GM21515 (cell line): Measurements from ENCODE around the gene CERS6.

Experiments used
- ATAC-seq: cut with Tn5 transposase; IDR thresholded peaks from one replicate; pipeline ENCODE4 v1.9.1; 2021; ENCODE audit not compliant: unreplicated experiment

Gene CERS6

GRCh38 chr2:168819050-168819715 lies 363.1 kb downstream of the CERS6 start:
- no peak for ATAC-seq

- ATAC-seq: no peak
Measured at GRCh38 chr2:168819829-168820489, 363.9 kb downstream of the CERS6 start.

- no peak for ATAC-seq
Measured at GRCh38 chr2:168821577-168821976, 365.5 kb downstream of the CERS6 start.

- ATAC-seq: no peak
Measured at GRCh38 chr2:168821992-168822391, 365.9 kb downstream of the CERS6 start.
